Activated CD8-positive, alpha-beta memory T cell treated with anti-CD3 and anti-CD28 coated beads for 4 hours (primary cell): Measurements from ENCODE around the gene ZNF891.

Experiments
- DNase-seq, 2 donors: peaks; one replicate each; pipeline ENCODE4 v3.0.0-alpha.2; 2020; ENCODE audit warnings: low read depth in 2 of 2

ZNF891 gene

GRCh38 chr12:133061954-133062353 is 68.1 kb downstream of the ZNF891 start:
- no peak for DNase-seq

- DNase-seq, result no peak
Measured at GRCh38 chr12:133058203-133059113, 71.6 kb downstream of the ZNF891 start.

DNA sequence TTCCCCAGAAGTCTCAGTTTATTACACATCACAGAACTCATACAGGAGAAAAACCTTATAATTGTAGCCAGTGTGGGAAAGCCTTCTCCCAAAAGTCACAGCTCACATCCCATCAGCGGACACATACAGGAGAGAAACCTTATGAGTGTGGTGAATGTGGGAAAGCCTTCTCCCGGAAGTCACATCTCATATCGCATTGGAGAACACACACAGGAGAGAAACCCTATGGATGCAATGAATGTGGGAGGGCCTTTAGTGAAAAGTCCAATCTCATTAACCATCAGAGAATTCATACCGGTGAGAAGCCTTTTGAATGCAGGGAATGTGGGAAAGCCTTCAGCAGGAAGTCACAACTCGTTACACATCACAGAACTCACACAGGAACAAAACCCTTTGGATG is 72.6 kb downstream of the ZNF891 start:
- DNase-seq, result no peak
